Central memory CD8-positive, alpha-beta T cell (primary cell): ENCODE data around the gene IQSEC3.
"Not testable (repeated sequence)": the region's sequence is repeated elsewhere in the genome, so short reads cannot be mapped to it uniquely, and the experiment has no call there.

Source experiments
- ATAC-seq: fragments of 150-1000 bp; cut with Tn5 transposase; replicated peaks from 2 replicates; pipeline ENCODE4 v1.10.0; 2022; ENCODE audit warnings: mild to moderate bottlenecking, moderate FRiP score, moderate number of reproducible peaks; ENCODE audit not compliant: poor library complexity, severe bottlenecking; ENCODE audit errors: extremely low read depth
- DNase-seq, 2 donors: peaks; one replicate each; pipeline ENCODE4 v3.0.0; 2021; ENCODE audit warnings: low spot score in 2 of 2
- H3K27ac Mint-ChIP-seq: one replicate; pipeline ENCODE4 v1.8.0; 2022; ENCODE audit warnings: low read depth, mild to moderate bottlenecking, moderate library complexity, mixed read lengths
- H3K27me3 Mint-ChIP-seq: one replicate; pipeline ENCODE4 v1.8.0; 2022; ENCODE audit warnings: mixed read lengths
- H3K36me3 Mint-ChIP-seq: one replicate; pipeline ENCODE4 v1.8.0; 2022; ENCODE audit warnings: mild to moderate bottlenecking, moderate library complexity, mixed read lengths; ENCODE audit not compliant: insufficient read depth
- H3K4me1 Mint-ChIP-seq: one replicate; pipeline ENCODE4 v1.8.0; 2022; ENCODE audit warnings: mixed read lengths
- H3K4me3 Mint-ChIP-seq: one replicate; pipeline ENCODE4 v1.8.0; 2022; ENCODE audit warnings: mild to moderate bottlenecking, moderate library complexity, mixed read lengths
- H3K9me3 Mint-ChIP-seq: one replicate; pipeline ENCODE4 v1.8.0; 2022; ENCODE audit warnings: mixed read lengths

IQSEC3 gene

DNA sequence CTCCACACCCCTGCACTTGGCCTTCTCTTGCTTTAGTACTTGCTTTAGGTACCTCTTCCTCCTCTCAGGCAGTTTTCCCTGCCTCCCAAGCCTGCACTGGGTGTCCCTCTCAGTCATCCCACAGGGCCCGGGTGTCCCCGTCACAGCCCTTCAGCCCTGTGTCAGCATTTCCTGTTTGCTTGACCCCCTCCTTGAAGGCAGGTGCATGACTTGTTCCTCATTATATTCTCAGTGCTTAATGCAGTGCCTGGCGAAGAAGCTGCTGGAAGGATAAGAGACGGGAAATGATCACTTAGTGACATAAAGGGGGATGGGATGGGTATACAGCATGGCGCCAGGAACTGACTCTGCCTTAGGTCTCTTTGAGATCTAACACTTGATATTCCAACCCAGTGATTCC lies 61.5 kb downstream of the IQSEC3 start:
- ATAC-seq (no peak), DNase-seq (no peak)
- H3K27ac Mint-ChIP-seq: no peak overlapping the region

DNA sequence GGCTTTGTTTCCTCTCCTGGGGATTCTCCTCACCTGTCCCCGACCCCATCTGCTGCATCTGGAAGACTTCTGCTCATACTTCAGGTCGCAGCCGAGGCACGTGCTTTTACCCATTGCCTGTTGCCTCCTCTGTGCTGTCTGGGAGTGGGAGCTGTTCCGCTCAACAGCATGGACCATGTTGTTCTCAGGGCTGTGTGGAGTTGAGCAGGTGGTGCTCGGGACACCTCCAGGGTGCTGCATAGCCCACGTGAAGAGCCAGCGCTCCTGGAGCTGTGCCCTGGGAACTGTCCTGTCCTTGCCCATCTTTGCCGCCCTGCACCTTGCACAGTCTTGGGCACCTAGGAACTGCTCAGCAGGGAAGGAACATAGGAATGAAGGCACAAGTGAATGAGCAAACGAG lies 62.4 kb downstream of the IQSEC3 start:
- H3K27ac Mint-ChIP-seq: no peak overlapping the region
- peaks cover 63% of the 10 kb centered on the region for H3K27me3 Mint-ChIP-seq
- H3K9me3 Mint-ChIP-seq: no peaks in the 10 kb centered on the region
- DNase-seq (no peak), ATAC-seq (no peak)
- no peak overlapping the region for H3K4me3 Mint-ChIP-seq
- H3K36me3 Mint-ChIP-seq: peaks cover 1% of the 10 kb centered on the region
- no peaks in the 10 kb centered on the region for H3K4me1 Mint-ChIP-seq

More for the DNA sequence above, 61.5 kb downstream of the IQSEC3 start:
- peaks cover 1% of the 10 kb centered on the region for H3K36me3 Mint-ChIP-seq
- H3K4me3 Mint-ChIP-seq: no peak overlapping the region
- H3K27me3 Mint-ChIP-seq: peaks cover 54% of the 10 kb centered on the region
- no peaks in the 10 kb centered on the region for H3K4me1 Mint-ChIP-seq
- H3K9me3 Mint-ChIP-seq: no peaks in the 10 kb centered on the region

DNA sequence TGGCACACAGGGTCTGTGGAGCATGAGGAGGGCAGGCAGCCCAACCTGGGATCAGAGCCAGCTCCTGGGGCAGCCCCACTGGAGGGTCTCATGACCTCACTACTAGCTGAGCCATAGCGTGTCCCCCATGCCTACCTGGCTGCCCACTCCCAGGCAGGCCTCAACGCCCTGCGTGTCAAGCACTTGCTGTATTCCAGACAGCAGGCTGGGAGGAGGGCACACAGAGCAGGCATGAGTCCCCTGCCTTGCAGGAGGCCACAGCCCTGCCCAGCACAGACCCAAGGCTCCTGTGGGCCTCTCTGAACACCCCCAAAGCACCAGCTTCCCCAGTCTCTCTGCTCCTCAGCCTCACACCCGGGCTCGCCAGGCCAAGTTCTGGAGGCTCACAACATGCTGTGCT lies 64.0 kb downstream of the IQSEC3 start:
- H3K36me3 Mint-ChIP-seq: peaks cover 1% of the 10 kb centered on the region
- H3K9me3 Mint-ChIP-seq: no peaks in the 10 kb centered on the region
- ATAC-seq (no peak), DNase-seq (no peak)
- H3K27ac Mint-ChIP-seq: no peak overlapping the region
- no peak overlapping the region for H3K4me3 Mint-ChIP-seq
- peaks cover 70% of the 10 kb centered on the region for H3K27me3 Mint-ChIP-seq
- H3K4me1 Mint-ChIP-seq: no peaks in the 10 kb centered on the region

DNA sequence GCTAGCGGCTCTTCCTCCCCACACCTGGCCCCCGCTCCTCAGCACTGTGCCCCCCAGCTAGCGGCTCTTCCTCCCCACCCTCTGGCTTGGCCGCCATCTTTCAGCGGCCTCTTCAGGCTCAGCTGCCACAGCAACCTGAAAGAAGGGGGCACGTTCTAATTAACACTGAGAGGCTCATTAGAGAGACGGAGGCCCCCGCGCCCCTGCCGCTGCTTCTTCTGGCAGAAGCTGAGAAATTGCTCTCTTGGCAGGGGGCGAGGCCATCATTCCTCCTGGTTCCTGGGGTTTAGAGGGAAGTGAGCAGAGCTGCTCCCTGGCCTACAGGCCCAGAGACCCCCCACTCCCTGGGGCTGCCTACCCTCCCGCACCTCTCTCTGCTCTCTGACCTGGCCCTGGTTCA lies 64.4 kb downstream of the IQSEC3 start:
- no peaks in the 10 kb centered on the region for H3K9me3 Mint-ChIP-seq
- H3K4me1 Mint-ChIP-seq: no peaks in the 10 kb centered on the region
- peaks cover 1% of the 10 kb centered on the region for H3K36me3 Mint-ChIP-seq
- ATAC-seq (no peak), DNase-seq (no peak)
- no peak overlapping the region for H3K27ac Mint-ChIP-seq
- H3K4me3 Mint-ChIP-seq: no peak overlapping the region
- peaks cover 75% of the 10 kb centered on the region for H3K27me3 Mint-ChIP-seq

DNA sequence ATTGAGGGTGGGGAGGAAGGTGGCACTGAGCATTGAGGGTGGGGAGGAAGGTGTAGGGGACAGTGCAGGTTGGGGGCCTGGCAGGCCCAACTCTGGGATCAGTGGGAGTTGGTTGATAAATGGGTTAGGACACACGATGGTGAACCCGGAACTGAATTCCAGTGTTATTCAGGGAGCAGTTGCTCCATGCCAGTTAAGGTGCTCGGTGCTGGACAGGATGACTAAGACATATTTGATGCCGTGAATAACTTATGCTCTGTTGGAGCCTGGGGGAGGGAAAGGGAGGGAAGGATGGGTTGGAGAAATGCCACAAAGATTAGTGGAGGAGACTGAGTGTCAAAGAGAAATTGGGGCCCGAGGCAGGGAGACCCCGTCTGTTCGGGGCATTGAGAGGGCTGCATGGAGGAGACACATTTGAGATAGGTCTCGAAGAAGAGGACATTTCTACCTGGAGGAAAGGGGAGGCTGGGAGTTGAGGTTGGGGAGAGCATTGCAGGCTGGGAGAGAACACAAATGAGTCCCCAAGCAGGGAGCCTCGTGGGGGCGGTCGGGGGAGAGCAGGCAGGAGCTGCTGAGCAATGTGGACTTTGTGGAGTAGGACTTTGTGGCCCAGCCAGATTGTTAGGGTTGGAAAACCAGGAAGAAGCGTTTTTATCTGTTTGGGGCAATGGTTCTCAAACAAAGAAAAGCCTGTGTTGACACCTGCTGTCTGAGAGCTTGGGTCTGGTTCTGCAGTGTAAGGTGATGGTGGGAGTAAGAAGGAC lies 65.3 kb downstream of the IQSEC3 start:
- no peak for ATAC-seq
- Mint-ChIP-seq H3K4me1 (no peaks in the 10 kb centered on the region), H3K27ac (peak overlapping the region; percentile 36), H3K27me3 (peaks cover 77% of the 10 kb centered on the region), H3K36me3 (peaks cover 1% of the 10 kb centered on the region), H3K4me3 (no peak overlapping the region), H3K9me3 (no peaks in the 10 kb centered on the region)
- DNase-seq: no peak

DNA sequence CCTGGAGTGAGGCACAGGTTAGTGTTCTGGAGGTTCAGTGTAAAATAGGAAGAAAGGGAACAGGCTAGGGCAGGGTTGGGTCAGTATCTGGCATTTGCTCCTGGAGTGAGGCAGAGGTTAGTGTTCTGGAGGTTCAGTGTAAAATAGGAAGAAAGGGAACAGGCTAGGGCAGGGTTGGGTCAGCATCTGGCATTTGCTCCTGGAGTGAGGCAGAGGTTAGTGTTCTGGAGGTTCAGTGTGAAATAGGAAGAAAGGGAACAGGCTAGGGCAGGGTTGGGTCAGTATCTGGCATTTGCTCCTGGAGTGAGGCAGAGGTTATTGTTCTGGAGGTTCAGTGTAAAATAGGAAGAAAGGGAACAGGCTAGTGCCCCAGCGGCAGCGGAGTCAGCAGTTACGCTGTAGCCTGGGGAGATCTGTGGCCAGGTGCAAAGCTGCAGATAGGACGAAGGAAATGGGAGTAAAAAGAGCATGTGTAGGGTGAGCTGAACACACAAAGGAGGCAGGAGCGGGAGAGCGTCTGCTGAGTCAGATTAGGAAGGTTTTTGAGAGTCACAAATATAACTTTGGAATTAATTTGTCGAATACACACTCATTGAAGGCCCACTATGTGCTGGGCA lies 67.2 kb downstream of the IQSEC3 start:
- ATAC-seq, H3K4me1 Mint-ChIP-seq, DNase-seq, H3K36me3 Mint-ChIP-seq, H3K27ac Mint-ChIP-seq, H3K4me3 Mint-ChIP-seq, H3K9me3 Mint-ChIP-seq: not testable (repeated sequence)
- peaks cover 70% of the 10 kb centered on the region for H3K27me3 Mint-ChIP-seq

DNA sequence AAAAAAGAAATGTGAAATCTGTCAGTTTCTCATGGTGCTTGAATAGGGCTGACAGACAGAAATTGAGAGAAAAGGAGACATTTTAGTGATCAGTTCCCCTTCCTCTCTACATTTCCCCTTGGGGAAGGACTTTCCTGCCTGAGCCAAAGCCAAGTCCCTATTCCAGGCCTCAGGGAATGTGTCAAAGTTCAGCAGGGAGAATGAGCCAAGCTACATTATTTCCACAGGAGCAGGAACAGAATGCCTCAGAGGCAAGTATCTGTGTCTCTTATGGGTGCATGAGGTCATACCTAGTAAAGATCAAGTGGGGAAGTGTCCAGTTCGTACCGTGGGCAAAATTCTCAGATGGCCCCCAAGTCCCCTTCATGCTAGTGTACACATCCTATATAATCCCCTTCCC lies 68.6 kb downstream of the IQSEC3 start:
- H3K4me1 Mint-ChIP-seq: no peaks in the 10 kb centered on the region
- no peak for DNase-seq
- no peak overlapping the region for H3K4me3 Mint-ChIP-seq
- peaks cover 77% of the 10 kb centered on the region for H3K27me3 Mint-ChIP-seq
- ATAC-seq: no peak
- no peaks in the 10 kb centered on the region for H3K9me3 Mint-ChIP-seq
- H3K27ac Mint-ChIP-seq: no peak overlapping the region
- H3K36me3 Mint-ChIP-seq: no peaks in the 10 kb centered on the region

DNA sequence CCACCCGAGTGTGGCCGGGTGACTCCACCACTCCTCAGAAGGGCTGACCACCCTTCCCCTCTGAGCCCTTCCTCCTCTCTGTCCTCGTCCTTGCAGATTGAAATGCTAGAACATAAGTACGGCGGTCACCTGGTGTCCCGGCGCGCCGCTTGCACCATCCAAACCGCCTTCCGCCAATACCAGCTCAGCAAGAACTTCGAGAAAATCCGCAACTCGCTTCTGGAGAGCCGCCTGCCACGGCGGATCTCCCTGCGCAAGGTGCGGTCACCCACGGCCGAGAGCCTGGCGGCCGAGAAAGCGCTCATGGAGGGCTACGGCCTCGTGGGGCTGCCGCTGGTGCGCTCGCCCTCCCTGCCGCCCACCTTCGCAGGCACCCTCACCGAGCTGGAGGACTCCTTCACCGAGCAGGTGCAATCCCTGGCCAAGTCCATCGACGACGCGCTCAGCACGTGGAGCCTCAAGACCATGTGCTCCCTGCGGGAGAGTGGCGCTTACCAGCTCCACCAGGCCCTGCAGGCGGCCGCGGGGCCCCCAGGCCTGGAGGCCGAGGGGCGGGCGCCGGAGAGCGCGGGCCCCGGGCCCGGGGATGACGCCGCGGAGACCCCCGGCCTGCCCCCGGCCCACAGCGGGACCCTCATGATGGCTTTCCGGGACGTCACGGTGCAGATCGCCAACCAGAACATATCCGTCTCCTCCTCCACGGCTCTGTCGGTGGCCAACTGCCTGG lies 71.8 kb downstream of the IQSEC3 start:
- H3K4me1 Mint-ChIP-seq: no peaks in the 10 kb centered on the region

DNA sequence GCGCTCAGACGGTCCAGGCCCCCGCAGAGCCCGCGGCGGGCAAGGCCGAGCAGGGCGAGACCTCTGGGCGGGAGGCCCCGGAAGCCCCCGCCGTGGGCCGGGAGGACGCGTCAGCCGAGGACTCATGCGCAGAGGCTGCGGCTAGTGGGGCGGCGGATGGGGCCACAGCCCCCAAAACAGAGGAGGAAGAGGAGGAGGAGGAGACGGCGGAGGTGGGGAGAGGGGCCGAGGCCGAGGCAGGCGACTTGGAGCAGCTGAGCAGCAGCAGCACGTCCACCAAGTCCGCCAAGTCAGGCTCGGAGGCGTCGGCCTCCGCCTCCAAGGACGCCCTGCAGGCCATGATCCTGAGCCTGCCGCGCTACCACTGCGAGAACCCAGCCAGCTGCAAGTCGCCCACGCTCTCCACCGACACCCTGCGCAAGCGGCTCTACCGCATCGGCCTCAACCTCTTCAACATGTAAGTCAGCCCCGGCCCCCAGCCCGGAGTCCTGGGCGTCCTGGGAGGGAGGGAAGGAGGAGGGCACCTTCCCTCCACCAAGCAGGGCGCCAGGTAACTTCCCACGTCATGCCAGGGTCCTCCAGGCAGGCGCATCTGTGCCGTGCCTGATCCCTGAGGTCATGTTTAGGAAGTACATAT lies 72.4 kb downstream of the IQSEC3 start:
- ATAC-seq: no peak

More for the DNA sequence above, 71.8 kb downstream of the IQSEC3 start:
- no peaks in the 10 kb centered on the region for H3K9me3 Mint-ChIP-seq
- no peak overlapping the region for H3K27ac Mint-ChIP-seq
- no peak for ATAC-seq
- H3K36me3 Mint-ChIP-seq: no peaks in the 10 kb centered on the region
- DNase-seq: no peak
- H3K27me3 Mint-ChIP-seq: peaks cover 79% of the 10 kb centered on the region
- H3K4me3 Mint-ChIP-seq: no peak overlapping the region

DNA sequence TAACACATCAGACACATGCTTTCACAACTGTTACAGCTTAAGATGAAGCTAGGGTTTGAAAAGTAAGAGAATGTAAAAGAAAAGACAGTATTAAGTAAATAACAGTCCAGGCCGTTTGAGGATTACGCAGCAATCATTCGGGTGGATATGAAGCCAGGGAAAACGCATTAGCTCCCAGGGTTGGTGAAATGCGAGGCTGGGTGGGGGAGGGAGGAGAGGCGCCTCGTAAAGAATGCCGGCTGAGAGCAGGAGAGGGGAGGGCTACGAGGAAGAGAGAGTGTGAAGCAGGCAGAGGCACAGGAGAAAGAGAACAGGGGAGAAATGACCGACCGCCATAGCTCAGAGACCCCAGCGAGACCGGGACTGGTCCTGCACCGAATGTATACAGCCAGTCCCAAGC lies 73.0 kb downstream of the IQSEC3 start:
- Mint-ChIP-seq H3K27ac (no peak overlapping the region), H3K4me3 (no peak overlapping the region), H3K36me3 (no peaks in the 10 kb centered on the region), H3K4me1 (no peaks in the 10 kb centered on the region), H3K9me3 (no peaks in the 10 kb centered on the region), H3K27me3 (peaks cover 69% of the 10 kb centered on the region)
- ATAC-seq (no peak), DNase-seq (no peak)

More for the DNA sequence above, 72.4 kb downstream of the IQSEC3 start:
- Mint-ChIP-seq H3K4me1 (no peaks in the 10 kb centered on the region), H3K27ac (no peak overlapping the region), H3K9me3 (no peaks in the 10 kb centered on the region), H3K4me3 (no peak overlapping the region), H3K36me3 (no peaks in the 10 kb centered on the region), H3K27me3 (peaks cover 73% of the 10 kb centered on the region)
- DNase-seq: no peak

DNA sequence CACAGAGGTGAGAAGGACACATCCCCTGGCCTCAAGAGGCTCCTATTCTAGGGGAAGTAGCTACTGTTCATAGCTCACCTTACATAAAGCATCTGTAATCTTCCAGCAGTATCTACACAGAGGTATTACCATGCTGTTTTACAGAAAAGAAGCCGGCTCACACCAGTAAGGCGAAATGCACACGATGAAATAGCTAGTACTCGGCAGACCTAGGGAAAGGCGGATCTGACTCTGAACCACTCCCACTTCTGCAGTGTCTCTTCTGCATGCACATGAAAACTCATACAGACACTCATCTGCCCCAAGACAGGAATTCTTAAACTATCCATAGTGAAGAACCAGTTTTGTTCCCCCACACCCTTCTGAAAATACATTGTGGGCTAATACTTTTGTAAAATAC lies 73.6 kb downstream of the IQSEC3 start:
- no peaks in the 10 kb centered on the region for H3K9me3 Mint-ChIP-seq
- no peak overlapping the region for H3K27ac Mint-ChIP-seq
- H3K4me1 Mint-ChIP-seq: no peaks in the 10 kb centered on the region
- H3K36me3 Mint-ChIP-seq: no peaks in the 10 kb centered on the region
- no peak for DNase-seq
- no peak overlapping the region for H3K4me3 Mint-ChIP-seq
- no peak for ATAC-seq
- peaks cover 69% of the 10 kb centered on the region for H3K27me3 Mint-ChIP-seq

DNA sequence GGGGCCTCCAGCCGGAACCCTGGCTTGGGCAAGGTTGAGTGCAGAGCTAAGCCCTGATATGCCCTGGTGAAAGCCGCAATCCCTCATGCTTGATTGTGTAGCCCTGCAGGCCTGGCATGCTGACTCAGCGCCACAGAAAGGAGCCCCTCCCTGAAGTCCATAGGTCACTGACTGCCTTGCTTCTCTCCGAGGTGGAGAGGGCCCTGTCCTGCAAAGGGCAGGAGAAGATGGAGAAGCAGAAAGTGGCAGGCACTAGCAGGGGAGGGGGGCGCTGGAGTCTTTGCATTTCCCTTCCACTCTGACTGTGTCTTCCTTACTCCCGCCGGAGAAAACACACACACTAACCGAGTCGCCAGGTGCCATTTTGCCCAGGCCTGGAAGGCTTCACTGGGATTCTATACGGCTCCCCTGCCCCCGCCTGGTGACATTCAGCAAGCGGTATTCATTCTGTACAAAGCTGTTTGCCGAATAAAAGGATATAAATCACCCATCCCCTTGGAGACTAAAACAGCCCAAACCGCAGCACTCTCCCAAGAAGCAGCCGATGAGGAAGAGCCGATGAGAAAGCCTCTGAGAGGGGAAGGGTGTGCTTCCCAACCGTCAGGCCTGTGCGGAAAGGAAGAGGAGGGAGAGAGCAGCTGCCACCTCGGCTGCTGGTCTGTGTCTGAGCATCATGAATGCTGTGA lies 77.5 kb downstream of the IQSEC3 start:
- Mint-ChIP-seq H3K9me3 (no peaks in the 10 kb centered on the region), H3K27me3 (peaks cover 42% of the 10 kb centered on the region), H3K4me3 (no peak overlapping the region), H3K36me3 (no peaks in the 10 kb centered on the region), H3K4me1 (no peaks in the 10 kb centered on the region), H3K27ac (no peak overlapping the region)
- ATAC-seq (no peak), DNase-seq (no peak)
